Activated T-cell treated with anti-CD3 and anti-CD28 coated beads, Interleukin-2, amount 50 U/mL, for 72 hours (primary cell): ENCODE data around the gene LRFN2. TPM values are rescaled to one million over a fixed set of nuclear protein-coding genes. Genes with fewer than 3 reads are reported as not detected.
A peak's percentile ranks its signal among the peaks of the same experiment; 100 is the strongest.

Experiments used
- ATAC-seq, 2 donors: fragments of 150-1000 bp; cut with Tn5 transposase; replicated peaks in 1 of 2; 2 replicates each; pipeline ENCODE4 v1.10.0; 2021; ENCODE audit warnings: moderate library complexity in 2 of 2, mild to moderate bottlenecking in 1 of 2
- DNase-seq, 2 donors: peaks; one replicate each; pipeline ENCODE4 v3.0.0; 2021 to 2022; ENCODE audit warnings: mixed read lengths in 1 of 2
- H3K27ac Mint-ChIP-seq: one replicate; pipeline ENCODE4 v1.8.0; 2022; ENCODE audit warnings: mild to moderate bottlenecking, moderate library complexity, mixed read lengths
- H3K27me3 Mint-ChIP-seq: one replicate; pipeline ENCODE4 v1.8.0; 2022; ENCODE audit warnings: low read depth, mixed read lengths
- H3K36me3 Mint-ChIP-seq, 2 donors: one replicate each; pipeline ENCODE4 v1.8.0; 2022; ENCODE audit warnings: mixed read lengths in 2 of 2, mild to moderate bottlenecking in 1 of 2; ENCODE audit not compliant: insufficient read depth in 2 of 2
- H3K4me1 Mint-ChIP-seq: one replicate; pipeline ENCODE4 v1.8.0; 2022; ENCODE audit warnings: low read depth, mixed read lengths
- H3K4me3 Mint-ChIP-seq, 2 donors: one replicate each; pipeline ENCODE4 v1.8.0; 2022; ENCODE audit warnings: mild to moderate bottlenecking in 2 of 2, mixed read lengths in 2 of 2, moderate library complexity in 2 of 2
- H3K9me3 Mint-ChIP-seq, 2 donors: one replicate each; pipeline ENCODE4 v1.8.0; 2022; ENCODE audit warnings: mixed read lengths in 2 of 2
- total RNA-seq, 2 donors: library from RNA; stranded (reverse); gene quantifications; one replicate each; pipeline ENCODE4 v1.2.3, GENCODE V29; 2022

LRFN2 gene
- total RNA-seq, 2 donors from 2014 or later, result 0.12 TPM; not detected in 1

DNA sequence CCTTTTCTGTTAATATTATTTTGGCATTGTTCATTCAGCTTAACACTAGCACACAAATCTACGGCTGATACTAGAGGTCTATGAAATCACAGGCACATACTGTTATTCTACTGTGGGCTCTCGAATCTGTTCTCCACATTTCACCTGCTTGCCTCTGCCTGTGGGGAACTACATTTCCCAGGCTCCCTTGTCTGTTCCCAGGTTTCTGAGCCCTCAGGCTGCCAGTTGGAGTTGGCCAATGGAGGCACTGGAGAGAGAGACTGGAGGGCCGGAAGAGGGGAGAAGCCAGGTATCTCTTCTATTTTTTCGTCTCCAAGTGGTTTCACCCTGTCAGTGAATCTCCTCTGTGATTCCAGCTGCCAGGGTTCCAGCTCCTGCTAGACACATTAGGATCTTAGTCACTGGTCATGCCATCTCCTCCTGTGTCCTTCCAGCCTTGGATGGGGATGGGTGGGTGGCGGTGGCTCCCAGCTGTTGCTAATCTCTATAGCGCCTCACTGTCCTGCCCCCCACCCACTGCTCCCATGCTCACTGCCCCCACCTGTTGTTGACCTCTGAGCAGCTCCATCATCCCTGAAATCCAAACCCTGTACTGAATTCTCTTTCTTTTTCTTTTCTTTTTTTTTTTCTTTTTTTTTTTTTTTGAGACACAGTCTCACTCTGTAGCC, 188.2 kb downstream of the LRFN2 start:
- Mint-ChIP-seq H3K9me3 (no peaks in the 10 kb centered on the region), H3K27me3 (no peaks in the 10 kb centered on the region), H3K36me3 (no peaks in the 10 kb centered on the region), H3K27ac (no peak overlapping the region), H3K4me3 (no peak overlapping the region), H3K4me1 (peaks cover 18% of the 10 kb centered on the region)
- no peak for DNase-seq
- no peak for ATAC-seq

DNA sequence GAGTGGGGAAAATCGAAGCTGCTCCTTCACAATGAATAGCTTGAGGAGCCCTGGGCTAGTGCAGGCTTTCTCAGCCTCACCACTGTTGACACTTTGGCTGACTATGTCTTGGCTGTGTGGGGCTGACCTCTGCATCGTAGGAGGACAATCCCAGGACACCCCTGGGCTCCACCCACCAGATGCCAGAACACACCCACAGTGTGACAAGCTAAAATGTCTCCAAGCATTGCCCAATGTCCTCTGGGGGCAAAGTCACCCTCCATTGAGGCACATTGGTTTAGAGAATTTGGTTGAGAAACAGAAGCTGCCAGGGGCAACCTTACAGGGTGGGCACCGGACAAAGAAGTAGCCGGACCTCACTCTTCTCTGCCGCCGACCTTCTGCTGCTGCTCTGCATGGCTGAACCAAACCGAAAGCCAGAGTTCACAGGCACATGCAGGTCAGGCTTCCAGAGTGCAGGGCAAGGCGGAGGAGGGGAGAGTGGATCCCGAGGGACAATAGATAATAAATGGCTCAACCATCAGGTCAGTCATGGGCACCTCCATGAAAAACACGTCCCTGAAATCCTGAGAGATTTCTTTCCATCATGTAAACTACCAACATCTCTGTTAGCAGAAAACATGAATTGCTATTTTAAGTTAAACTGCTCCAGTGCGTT, 189.0 kb downstream of the LRFN2 start:
- peaks cover 18% of the 10 kb centered on the region for H3K4me1 Mint-ChIP-seq
- H3K27me3 Mint-ChIP-seq, result no peaks in the 10 kb centered on the region
- no peak for ATAC-seq

DNA sequence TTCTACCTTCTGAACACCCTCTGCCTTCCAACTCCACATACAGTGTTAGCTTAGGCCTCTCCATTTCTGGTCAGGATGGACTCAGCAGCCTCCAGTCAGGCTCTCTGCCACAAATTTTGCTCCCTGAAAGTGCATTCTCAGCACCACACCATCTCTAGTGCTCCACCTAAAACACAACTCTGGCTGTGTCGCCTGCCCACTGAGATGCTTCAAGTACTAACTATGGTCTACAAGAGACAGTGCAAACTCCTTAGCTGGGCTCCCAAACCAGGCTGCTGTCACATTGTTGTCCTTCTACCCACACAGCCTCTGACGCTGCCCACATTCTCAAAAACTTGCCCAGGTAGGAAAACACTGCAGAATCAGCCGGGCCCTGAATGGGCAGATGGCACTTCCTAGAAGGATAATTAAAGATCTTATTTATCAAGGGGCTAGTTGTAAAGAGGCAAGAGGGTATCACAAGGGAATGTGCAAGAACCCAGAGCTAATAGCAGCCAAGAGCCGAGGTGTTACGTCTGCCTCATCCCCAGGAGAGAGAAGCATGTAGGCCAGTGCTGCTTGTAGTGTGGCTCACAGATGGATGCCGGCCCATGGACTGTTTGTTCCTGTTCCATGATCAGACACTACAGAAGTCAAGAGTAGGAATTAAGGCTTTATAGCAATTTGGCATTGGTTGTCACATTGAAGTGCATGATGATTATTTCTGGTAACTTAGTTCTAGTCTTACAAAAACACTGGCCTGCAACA, 189.7 kb downstream of the LRFN2 start:
- no peaks in the 10 kb centered on the region for H3K36me3 Mint-ChIP-seq
- H3K27ac Mint-ChIP-seq, result no peak overlapping the region
- no peak overlapping the region for H3K4me3 Mint-ChIP-seq
- no peaks in the 10 kb centered on the region for H3K9me3 Mint-ChIP-seq
- DNase-seq, result no peak
- H3K27me3 Mint-ChIP-seq, result no peaks in the 10 kb centered on the region
- peaks cover 18% of the 10 kb centered on the region for H3K4me1 Mint-ChIP-seq
- ATAC-seq, result no peak

More for the DNA sequence above, 189.0 kb downstream of the LRFN2 start:
- no peaks in the 10 kb centered on the region for H3K9me3 Mint-ChIP-seq
- no peak overlapping the region for H3K27ac Mint-ChIP-seq
- H3K36me3 Mint-ChIP-seq, result no peaks in the 10 kb centered on the region
- no peak for DNase-seq
- H3K4me3 Mint-ChIP-seq, result no peak overlapping the region

DNA sequence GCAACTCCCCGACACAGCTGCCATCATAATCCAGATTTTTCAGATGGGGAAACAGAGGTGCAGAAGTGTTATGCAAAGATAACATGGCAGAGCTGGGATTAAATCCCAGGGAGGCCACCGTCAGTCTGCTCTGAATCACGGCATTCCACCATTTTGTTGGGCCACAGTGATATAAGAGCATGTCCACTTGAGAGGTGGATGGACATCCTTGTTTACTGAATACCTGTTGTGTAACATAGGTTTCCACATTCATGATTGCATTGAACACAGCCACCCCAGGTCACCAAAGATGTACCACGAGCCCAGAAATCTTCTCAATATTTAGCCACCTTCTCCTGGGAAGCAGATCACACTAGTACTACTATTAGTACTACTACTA, 191.5 kb downstream of the LRFN2 start:
- H3K27me3 Mint-ChIP-seq, result no peaks in the 10 kb centered on the region
- no peaks in the 10 kb centered on the region for H3K9me3 Mint-ChIP-seq
- peaks cover 19% of the 10 kb centered on the region for H3K4me1 Mint-ChIP-seq
- DNase-seq (no peak), ATAC-seq (no peak)
- no peak overlapping the region for H3K4me3 Mint-ChIP-seq
- H3K36me3 Mint-ChIP-seq, result no peaks in the 10 kb centered on the region
- H3K27ac Mint-ChIP-seq, result no peak overlapping the region

DNA sequence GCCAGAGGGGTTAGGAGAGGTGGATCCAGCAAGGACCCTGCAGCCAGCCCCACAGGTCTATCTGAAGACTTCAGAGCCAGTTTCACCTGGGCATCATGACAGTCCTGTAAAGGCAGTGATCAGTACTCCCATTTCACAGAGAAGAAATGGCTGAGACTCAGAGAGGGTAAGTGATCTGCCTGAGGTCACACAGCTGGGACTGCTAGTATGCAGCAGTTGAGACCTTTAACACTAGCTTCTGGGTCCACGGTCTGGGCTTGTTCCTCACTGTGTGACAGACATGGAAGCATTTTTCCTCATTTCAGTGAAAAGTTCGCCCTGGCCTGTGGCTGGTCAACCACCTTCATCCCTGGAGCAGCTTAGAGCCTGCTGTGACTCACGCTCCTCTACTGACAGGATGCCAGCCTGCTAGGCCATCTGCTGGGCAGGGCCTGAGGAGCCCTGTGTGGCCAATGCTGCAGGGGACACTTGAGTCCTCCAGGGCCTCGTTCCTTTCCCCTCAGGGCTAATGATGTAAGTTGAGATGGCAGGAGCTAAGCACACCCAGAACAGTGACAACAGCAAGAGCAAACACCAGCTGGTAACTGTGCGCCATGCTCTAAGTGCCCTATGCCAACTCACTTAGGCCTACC, 192.0 kb downstream of the LRFN2 start:
- Mint-ChIP-seq H3K27me3 (no peaks in the 10 kb centered on the region), H3K4me3 (no peak overlapping the region), H3K27ac (no peak overlapping the region), H3K4me1 (peaks cover 16% of the 10 kb centered on the region), H3K36me3 (no peaks in the 10 kb centered on the region), H3K9me3 (no peaks in the 10 kb centered on the region)
- DNase-seq (no peak), ATAC-seq (no peak)

DNA sequence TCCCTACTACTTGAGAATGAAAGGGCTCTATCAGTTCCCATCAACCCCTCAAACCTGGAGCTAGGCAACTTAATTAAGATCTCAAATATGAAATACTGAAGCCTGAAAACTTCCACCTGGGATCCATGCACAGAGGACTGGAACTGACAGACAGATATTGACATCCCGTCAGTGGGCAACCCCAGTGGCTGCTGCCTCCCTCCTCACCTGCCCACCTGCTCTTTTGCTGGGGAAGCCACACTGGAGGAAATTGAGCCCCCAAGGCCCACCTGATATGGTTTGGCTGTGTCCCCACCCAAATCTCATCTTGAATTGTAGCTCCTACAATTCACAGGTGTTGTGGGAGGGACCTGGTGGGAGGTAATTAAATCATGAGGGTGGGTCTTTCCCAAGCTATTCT, 192.8 kb downstream of the LRFN2 start:
- Mint-ChIP-seq H3K9me3 (no peaks in the 10 kb centered on the region), H3K36me3 (no peaks in the 10 kb centered on the region), H3K4me3 (no peak overlapping the region), H3K4me1 (peaks cover 18% of the 10 kb centered on the region), H3K27ac (no peak overlapping the region), H3K27me3 (no peaks in the 10 kb centered on the region)
- ATAC-seq (no peak), DNase-seq (no peak)

DNA sequence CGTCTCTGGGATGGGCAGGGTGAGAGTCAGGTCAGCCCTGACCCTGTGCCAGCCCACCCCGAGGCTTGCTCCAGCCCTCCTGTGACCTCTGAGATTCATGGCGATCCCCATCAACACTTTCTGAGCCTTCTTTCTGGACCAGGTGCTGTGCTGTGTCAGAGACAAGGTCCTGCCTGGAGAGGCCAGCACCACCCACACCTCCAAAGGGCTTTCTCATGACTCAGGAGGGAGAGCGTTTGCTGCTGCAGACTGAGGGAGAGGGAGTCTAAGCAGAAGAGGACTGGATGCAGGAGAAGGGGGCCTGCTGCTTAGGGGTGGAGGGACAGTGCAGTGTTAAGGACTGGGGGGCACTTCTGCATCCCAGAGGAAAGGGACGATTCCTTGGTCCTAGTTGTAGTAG, 193.5 kb downstream of the LRFN2 start:
- no peaks in the 10 kb centered on the region for H3K9me3 Mint-ChIP-seq
- no peaks in the 10 kb centered on the region for H3K36me3 Mint-ChIP-seq
- no peak for ATAC-seq
- H3K4me3 Mint-ChIP-seq, result no peak overlapping the region
- H3K27ac Mint-ChIP-seq, result no peak overlapping the region
- H3K27me3 Mint-ChIP-seq, result no peaks in the 10 kb centered on the region
- peaks cover 26% of the 10 kb centered on the region for H3K4me1 Mint-ChIP-seq
- no peak for DNase-seq

DNA sequence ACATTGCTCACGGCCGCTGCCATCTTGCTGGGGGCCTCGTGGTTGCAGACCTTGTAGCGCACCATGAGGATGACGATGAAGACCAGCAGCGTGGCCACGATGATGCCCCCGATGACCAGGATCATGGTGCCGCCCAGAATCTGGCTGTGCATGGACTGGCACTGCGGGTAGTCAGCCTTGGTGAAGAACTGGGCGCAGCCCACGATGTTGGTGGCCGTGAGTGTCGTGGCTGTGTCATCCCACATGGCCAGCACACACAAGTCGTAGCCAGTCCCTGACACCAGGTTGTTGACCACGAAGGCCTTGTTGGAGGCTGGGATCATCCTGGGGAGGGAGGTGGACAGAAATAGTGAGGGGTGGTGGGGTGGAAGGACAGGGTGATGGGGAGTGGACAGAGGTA, 194.6 kb downstream of the LRFN2 start:
- Mint-ChIP-seq H3K9me3 (no peaks in the 10 kb centered on the region), H3K27me3 (no peaks in the 10 kb centered on the region), H3K36me3 (no peaks in the 10 kb centered on the region), H3K4me1 (peaks cover 33% of the 10 kb centered on the region), H3K4me3 (no peak overlapping the region), H3K27ac (no peak overlapping the region)
- ATAC-seq (no peak), DNase-seq (no peak)

DNA sequence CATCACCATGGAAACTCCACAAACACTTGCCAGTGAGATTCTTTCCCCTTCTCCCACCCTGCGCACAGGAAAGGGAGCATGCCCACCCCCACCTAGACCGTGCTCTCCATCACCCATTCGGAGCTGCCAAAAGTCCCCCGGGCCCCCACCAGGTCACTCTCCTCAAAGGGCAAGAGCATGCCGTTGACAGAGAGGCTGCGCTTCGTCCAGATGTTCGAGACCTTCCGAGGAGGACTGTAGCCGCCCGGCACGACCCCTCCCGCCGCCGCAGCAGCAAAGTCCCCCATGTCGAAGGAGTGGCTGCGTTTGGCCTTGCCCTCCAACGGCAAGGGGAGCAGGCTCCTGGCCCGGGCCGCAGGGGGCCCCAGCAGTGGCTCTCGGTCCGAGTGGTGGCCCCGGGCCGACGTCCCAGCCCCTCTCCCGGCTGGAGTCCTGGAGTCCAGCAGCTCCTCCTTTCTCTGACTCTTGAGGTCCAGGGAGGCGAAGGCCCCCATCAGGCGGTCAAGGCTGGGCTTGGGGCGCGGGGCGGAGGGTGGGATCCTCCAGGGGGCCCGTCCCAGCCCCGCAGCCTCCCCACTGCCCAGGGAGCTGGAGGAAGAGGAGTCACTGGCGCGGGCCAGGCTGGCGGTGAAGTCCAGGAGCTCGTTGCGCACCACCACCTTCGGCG, 195.2 kb downstream of the LRFN2 start:
- no peaks in the 10 kb centered on the region for H3K9me3 Mint-ChIP-seq
- H3K4me1 Mint-ChIP-seq, result peaks cover 39% of the 10 kb centered on the region
- H3K27me3 Mint-ChIP-seq, result no peaks in the 10 kb centered on the region
- no peaks in the 10 kb centered on the region for H3K36me3 Mint-ChIP-seq
- no peak overlapping the region for H3K4me3 Mint-ChIP-seq
- DNase-seq (no peak), ATAC-seq (no peak)
- H3K27ac Mint-ChIP-seq, result no peak overlapping the region

DNA sequence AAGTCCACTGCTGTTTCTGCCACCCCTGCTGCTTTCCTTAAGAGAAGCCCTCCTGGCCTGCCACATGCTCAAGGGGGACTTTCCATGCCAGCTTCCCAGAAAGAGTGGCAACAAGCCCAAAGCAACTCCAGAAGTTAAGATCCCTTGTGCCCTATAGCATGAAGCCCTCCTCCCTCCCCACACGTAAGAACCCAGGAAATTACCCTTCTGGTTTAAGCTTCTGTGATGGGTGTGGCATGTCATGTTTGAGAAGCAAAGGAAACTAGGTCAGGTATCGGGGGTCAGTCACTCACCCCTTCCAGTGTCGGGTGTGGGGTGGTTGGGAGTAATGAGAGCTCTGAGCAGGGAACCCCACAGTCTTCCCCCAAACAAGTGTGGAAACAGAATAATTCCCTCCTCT, 196.1 kb downstream of the LRFN2 start:
- no peak for ATAC-seq
- Mint-ChIP-seq H3K4me1 (peaks cover 48% of the 10 kb centered on the region), H3K9me3 (no peaks in the 10 kb centered on the region), H3K4me3 (no peak overlapping the region), H3K27me3 (no peaks in the 10 kb centered on the region), H3K27ac (no peak overlapping the region), H3K36me3 (no peaks in the 10 kb centered on the region)
- no peak for DNase-seq

DNA sequence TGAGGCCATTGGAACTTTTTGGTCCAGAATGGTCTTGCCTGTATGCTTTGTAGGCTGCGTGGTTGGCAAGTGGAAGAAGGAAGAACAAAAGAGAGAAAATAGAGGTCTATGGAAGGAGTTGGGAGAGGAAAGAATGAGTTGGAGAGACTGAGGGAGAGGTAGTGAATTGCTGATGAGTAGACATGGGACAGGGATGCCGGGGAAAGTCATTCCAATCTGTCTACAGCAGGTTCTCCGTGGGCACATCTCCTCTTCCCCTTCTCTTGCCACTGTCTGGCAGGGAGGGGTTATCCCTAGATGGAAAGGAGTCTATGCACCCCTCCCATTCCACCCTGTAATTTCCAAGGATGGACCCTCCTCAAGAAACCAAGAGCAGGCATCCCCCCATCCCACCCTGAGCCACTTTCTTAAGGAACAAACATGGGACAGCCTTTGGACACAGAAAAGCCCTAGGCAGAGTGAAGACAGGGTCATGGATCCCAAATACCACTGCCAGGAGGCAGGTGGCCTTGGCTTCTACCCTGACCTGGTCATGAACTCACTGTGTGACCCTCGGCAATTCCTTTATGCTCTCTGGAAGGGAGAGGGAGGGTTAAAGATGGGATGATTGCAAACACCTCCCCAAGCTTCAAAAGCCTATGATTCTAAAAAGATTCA, 196.9 kb downstream of the LRFN2 start:
- H3K27ac Mint-ChIP-seq, result peak overlapping the region; percentile 7
- peaks cover 56% of the 10 kb centered on the region for H3K4me1 Mint-ChIP-seq
- H3K4me3 Mint-ChIP-seq, result peak overlapping the region in 1 of 2 donors; percentile 58
- no peaks in the 10 kb centered on the region for H3K9me3 Mint-ChIP-seq
- ATAC-seq (no peak), DNase-seq (no peak)
- H3K27me3 Mint-ChIP-seq, result no peaks in the 10 kb centered on the region
- H3K36me3 Mint-ChIP-seq, result no peaks in the 10 kb centered on the region

DNA sequence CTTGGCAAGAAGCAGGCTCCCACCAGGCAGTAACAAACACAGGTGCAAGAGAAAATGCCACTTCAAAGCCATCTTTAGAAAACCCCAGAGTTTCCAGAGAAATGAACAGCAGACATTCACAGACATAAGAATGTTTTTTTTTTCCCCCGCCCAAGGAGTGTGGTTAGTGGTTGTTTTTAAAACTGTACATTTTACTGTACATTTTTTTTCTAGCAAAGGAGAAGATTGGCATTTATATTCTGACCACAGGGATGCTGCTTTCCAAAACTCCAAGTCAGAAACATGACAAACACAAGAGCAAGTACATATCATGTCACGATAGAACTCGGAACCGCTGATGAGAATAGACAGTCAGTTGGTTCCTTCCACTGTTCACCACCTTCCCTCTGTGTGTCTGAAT, 197.9 kb downstream of the LRFN2 start:
- peak overlapping the region; percentile 42 to 58 for H3K4me3 Mint-ChIP-seq
- H3K27me3 Mint-ChIP-seq, result no peaks in the 10 kb centered on the region
- ATAC-seq, result peak; percentile 68 to 74
- H3K4me1 Mint-ChIP-seq, result peaks cover 61% of the 10 kb centered on the region
- H3K27ac Mint-ChIP-seq, result peak overlapping the region; percentile 58
- H3K9me3 Mint-ChIP-seq, result no peaks in the 10 kb centered on the region
- peak in 1 of 2 donors; percentile 5 for DNase-seq
- H3K36me3 Mint-ChIP-seq, result no peaks in the 10 kb centered on the region
